ENCODE data around the gene MACROD2. TPM values are rescaled to one million over a fixed set of nuclear protein-coding genes. Genes with fewer than 3 reads are reported as not detected.

The MACROD2 gene
- total RNA-seq, 6 experiments from 2014 or later, result 0.05 to 0.57 (median 0.11) TPM; not detected in 1

- 0 out of 2 replicates have a peak, but pooled peaks cover 4% of the 10 kb centered on the region for H3K36me3 Mint-ChIP-seq (ENCODE audit: low read depth)
- no peak overlapping the region for H3K4me3 Mint-ChIP-seq
- H3K27me3 Mint-ChIP-seq (ENCODE audit: insufficient read depth), result peaks cover 1% of the 10 kb centered on the region
- H3K4me1 Mint-ChIP-seq (ENCODE audit: low read depth), result no peaks in the 10 kb centered on the region; the same call in 1 of the 2 replicates
- TF ChIP-seq CTCF (IDR thresholded peaks at IDR 0.05), result no peak
- no peak overlapping the region for H3K27ac Mint-ChIP-seq
- H3K9me3 Mint-ChIP-seq, result peaks cover 31% of the 10 kb centered on the region
- no peak for DNase-seq
Measured at GRCh38 chr20:16018881-16019280, 2023.6 kb downstream of the MACROD2 start.

- Mint-ChIP-seq H3K4me1 (ENCODE audit: low read depth) (no peaks in the 10 kb centered on the region; the same call in 1 of the 2 replicates), H3K9me3 (peaks cover 46% of the 10 kb centered on the region), H3K4me3 (no peak overlapping the region), H3K27ac (no peak overlapping the region), H3K36me3 (ENCODE audit: low read depth) (0 out of 2 replicates have a peak, but pooled peaks cover 4% of the 10 kb centered on the region), H3K27me3 (ENCODE audit: insufficient read depth) (peaks cover 1% of the 10 kb centered on the region)
- TF ChIP-seq CTCF (IDR thresholded peaks at IDR 0.05), result no peak
- DNase-seq, result no peak
Measured at GRCh38 chr20:16020971-16021370, 2025.7 kb downstream of the MACROD2 start.

GRCh38 chr20:16025084-16025483, 2029.8 kb downstream of the MACROD2 start:
- no peak overlapping the region for H3K27ac Mint-ChIP-seq

GRCh38 chr20:16027686-16028085, 2032.4 kb downstream of the MACROD2 start:
- H3K4me1 Mint-ChIP-seq (ENCODE audit: low read depth), result no peaks in the 10 kb centered on the region
- TF ChIP-seq CTCF (IDR thresholded peaks at IDR 0.05), result no peak
- H3K4me3 Mint-ChIP-seq, result no peak overlapping the region
- peaks cover 42% of the 10 kb centered on the region for H3K9me3 Mint-ChIP-seq
- no peak for DNase-seq
- H3K27ac Mint-ChIP-seq, result no peak overlapping the region
- H3K27me3 Mint-ChIP-seq (ENCODE audit: insufficient read depth), result peaks cover 1% of the 10 kb centered on the region
- no peaks in the 10 kb centered on the region for H3K36me3 Mint-ChIP-seq (ENCODE audit: low read depth)

More at GRCh38 chr20:16025084-16025483, 2029.8 kb downstream of the MACROD2 start:
- Mint-ChIP-seq H3K27me3 (ENCODE audit: insufficient read depth) (peaks cover 1% of the 10 kb centered on the region), H3K4me3 (no peak overlapping the region), H3K36me3 (ENCODE audit: low read depth) (0 out of 2 replicates have a peak, but pooled peaks cover 3% of the 10 kb centered on the region), H3K9me3 (peaks cover 39% of the 10 kb centered on the region), H3K4me1 (ENCODE audit: low read depth) (no peaks in the 10 kb centered on the region; the same call in 1 of the 2 replicates)
- no peak for TF ChIP-seq CTCF (IDR thresholded peaks at IDR 0.05)
- DNase-seq, result no peak

- DNase-seq, result no peak
- Mint-ChIP-seq H3K36me3 (ENCODE audit: low read depth) (no peaks in the 10 kb centered on the region), H3K27me3 (ENCODE audit: insufficient read depth) (no peaks in the 10 kb centered on the region), H3K4me1 (ENCODE audit: low read depth) (no peaks in the 10 kb centered on the region), H3K9me3 (peaks cover 38% of the 10 kb centered on the region; the same call in 1 of the 2 replicates), H3K4me3 (no peak overlapping the region), H3K27ac (no peak overlapping the region)
- TF ChIP-seq CTCF (IDR thresholded peaks at IDR 0.05), result no peak
Measured at GRCh38 chr20:16028923-16029322, 2033.6 kb downstream of the MACROD2 start.
